ENCODE results near the gene RASGEF1B. TPM values are rescaled to one million over a fixed set of nuclear protein-coding genes. Genes with fewer than 3 reads are reported as not detected.

RASGEF1B gene
- total RNA-seq, 1 donor from 2014 or later: 45.1 TPM

DNA sequence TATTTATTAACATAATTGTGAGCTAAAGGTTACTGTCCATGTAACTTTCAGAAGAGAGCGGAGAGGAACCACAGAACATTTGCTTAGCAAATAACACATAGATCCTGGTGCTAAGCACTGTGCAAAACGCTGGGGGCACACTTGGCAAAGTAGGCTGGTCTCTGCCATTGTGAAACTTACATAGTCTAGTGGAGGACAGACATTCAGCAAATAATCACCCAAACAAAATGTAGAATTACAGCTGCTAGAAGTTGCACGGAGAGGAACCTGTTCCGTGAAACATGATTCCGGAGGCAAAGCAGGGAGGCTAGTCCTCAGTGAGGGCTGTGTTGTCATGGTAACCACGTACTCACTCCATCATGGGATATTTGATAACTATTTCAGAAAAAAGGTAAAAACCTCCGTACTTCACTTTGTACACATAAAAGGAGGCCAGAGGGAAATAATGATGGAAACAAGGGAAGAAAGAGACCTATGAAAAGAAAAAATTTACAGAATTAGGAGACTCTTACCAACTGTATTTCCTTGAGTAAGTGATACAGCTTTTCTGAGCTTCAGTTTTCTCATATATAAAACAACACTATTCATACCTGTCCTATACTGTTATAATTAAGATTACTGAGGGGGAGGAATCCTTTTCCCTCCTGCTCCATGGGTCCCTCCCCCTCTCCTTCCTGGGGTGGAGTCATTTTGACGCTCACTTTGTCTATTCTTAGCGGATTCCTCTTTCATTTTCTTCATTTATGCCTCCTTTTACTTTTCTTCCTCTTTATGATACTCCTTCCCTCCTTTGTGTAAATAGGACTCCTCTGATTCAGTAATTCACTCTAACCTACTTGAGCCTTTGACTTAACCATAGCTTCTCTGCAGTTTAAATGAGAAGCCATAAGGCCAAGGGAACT, 825 bp upstream of the RASGEF1B start:
- Histone ChIP-seq H3K4me3 (peak overlapping the region; percentile 94), H3K36me3 (no peaks in the 10 kb centered on the region), H3K27ac (peak overlapping the region; percentile 95), H3K4me1 (peaks cover 31% of the 10 kb centered on the region), H3K9me3 (no peaks in the 10 kb centered on the region), H3K27me3 (no peaks in the 10 kb centered on the region)
- peak; percentile 35 for ATAC-seq
- no peak for DNase-seq
- TF ChIP-seq, protein P1, sequence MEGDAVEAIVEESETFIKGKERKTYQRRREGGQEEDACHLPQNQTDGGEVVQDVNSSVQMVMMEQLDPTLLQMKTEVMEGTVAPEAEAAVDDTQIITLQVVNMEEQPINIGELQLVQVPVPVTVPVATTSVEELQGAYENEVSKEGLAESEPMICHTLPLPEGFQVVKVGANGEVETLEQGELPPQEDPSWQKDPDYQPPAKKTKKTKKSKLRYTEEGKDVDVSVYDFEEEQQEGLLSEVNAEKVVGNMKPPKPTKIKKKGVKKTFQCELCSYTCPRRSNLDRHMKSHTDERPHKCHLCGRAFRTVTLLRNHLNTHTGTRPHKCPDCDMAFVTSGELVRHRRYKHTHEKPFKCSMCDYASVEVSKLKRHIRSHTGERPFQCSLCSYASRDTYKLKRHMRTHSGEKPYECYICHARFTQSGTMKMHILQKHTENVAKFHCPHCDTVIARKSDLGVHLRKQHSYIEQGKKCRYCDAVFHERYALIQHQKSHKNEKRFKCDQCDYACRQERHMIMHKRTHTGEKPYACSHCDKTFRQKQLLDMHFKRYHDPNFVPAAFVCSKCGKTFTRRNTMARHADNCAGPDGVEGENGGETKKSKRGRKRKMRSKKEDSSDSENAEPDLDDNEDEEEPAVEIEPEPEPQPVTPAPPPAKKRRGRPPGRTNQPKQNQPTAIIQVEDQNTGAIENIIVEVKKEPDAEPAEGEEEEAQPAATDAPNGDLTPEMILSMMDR (IDR thresholded peaks at IDR 0.05): peak; percentile 48
- intact Hi-C loops (cut with DNase I): no loop called here

DNA sequence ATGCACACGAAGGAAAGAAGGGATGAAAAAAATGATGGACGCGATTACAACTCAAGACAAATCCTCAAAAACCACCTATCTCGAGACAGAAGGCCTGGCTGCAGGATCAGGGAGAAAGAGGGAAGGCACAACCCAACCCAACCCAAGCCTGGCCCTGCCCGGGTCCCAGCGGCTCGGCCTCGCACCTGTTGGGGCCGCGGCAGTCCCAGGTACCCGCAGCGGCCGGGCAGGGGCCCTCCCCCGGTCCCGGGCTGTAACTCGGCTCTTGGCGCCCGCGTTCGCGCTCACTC, 464 bp downstream of the RASGEF1B start:
- peaks cover 31% of the 10 kb centered on the region for H3K4me1 ChIP-seq
- intact Hi-C loops (cut with DNase I): no loop called here
- H3K4me3 ChIP-seq: peak overlapping the region; percentile 94
- H3K27me3 ChIP-seq: no peaks in the 10 kb centered on the region
- DNase-seq (no peak), ATAC-seq (no peak)
- TF ChIP-seq, protein P1 (IDR thresholded peaks at IDR 0.05): no peak
- no peaks in the 10 kb centered on the region for H3K36me3 ChIP-seq
- H3K9me3 ChIP-seq: no peaks in the 10 kb centered on the region
- peak overlapping the region; percentile 95 for H3K27ac ChIP-seq

DNA sequence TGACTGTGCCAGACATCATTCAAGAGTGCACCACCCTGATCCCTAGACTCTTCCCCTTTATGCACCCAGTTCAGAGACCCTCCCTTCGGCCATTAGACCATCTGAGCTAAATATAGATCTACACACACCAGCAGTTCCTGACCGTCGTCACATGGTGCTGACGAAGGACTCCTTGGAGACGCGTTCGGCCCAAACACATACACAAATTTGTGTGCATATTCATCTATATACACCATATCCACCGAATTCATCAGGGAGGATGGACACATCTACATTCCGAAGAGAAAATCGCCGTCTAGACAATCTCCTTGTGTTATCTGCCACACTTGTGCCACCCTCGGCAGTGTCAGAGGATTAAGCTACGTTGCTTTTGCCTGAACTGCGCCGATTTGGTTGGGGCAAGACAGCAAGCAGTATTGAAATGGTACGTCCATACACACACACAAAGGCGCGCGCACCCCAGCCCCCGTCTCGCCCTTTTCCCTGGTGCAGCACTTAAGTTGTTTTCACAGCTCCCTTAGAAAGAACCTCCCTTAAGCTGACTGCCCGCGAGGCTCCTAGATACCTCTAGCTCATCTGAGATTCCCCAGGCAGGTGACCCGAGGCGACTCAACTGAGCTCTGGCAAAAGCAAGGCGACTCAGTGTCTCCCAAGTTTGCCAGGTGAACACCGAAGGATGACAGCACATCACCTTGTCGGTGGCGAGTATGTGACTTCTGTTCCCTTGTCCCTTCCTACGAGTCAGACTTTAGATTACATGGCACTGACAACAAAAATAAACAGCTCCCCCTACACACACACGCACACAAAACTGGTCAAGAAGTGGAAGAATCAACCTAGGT, 1.0 kb downstream of the RASGEF1B start:
- peak overlapping the region; percentile 95 for H3K27ac ChIP-seq
- no peaks in the 10 kb centered on the region for H3K36me3 ChIP-seq
- DNase-seq: peak; percentile 75
- H3K27me3 ChIP-seq: no peaks in the 10 kb centered on the region
- intact Hi-C loops (cut with DNase I): no loop called here
- H3K4me3 ChIP-seq: peak overlapping the region; percentile 94
- H3K4me1 ChIP-seq: peaks cover 36% of the 10 kb centered on the region
- peak; percentile 55 for ATAC-seq
- H3K9me3 ChIP-seq: no peaks in the 10 kb centered on the region
- TF ChIP-seq, protein P1 (IDR thresholded peaks at IDR 0.05): no peak

DNA sequence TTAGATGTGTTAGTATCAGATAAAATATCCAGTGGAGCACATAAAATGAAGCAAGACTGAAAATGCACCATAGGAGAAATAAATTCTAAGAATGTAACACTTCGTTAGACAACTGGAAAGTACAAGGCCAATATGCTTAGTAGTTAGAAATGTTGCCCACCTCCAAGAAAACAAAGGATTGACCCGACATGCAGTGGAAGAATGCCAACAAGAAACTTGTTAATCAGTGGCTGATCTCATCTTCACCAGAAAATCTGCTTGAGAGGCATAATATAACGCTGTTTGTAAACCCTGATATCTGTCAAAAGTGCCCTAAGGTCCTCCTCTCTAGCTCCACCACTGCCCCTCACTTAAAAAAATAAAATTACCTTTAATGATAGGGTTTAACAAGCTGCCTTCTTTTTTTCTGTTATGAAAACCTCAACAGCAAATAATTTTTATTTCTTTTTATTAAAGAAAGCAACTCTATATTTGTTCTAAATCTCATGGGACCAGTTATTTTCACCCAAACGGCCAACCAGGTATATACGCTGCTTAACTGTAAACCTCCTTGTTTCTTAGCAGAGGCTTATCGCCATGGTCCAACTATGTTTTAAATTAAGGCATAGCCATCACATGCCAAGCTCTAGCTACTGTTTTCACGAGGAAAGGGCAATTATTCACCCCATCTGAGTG, 1.8 kb downstream of the RASGEF1B start:
- H3K4me1 ChIP-seq: peaks cover 43% of the 10 kb centered on the region
- TF ChIP-seq, protein P1 (IDR thresholded peaks at IDR 0.05): no peak
- H3K36me3 ChIP-seq: no peaks in the 10 kb centered on the region
- no peaks in the 10 kb centered on the region for H3K9me3 ChIP-seq
- DNase-seq (no peak), ATAC-seq (no peak)
- intact Hi-C loops (cut with DNase I): loop anchor here (5.0 kb wide), 1 partner anchor 372 kb away; no protein-coding TSS in a partner anchor
- no peaks in the 10 kb centered on the region for H3K27me3 ChIP-seq
- H3K27ac ChIP-seq: peak overlapping the region; percentile 95
- peak overlapping the region; percentile 94 for H3K4me3 ChIP-seq

DNA sequence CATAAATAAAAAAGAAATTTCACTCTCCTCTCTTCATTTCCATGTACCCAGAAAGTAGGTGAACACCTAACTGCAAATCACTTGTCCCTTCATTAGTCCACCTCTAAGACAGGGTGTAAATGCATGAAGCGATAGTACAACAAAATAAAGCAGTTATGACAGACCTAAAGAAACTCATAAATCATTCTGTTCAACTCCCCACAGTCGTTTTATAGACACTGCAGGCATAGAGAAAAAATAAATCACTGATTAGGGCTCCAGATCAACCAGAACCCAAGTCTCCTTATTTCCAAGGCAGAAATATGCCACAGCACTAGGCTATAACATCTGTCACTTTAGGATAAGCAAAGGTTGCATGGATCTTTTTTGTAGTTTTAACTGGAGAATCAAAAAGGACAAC, 3.0 kb downstream of the RASGEF1B start:
- Histone ChIP-seq H3K9me3 (no peaks in the 10 kb centered on the region), H3K27ac (peak overlapping the region; percentile 95), H3K4me3 (peak overlapping the region; percentile 94), H3K4me1 (peaks cover 46% of the 10 kb centered on the region), H3K36me3 (no peaks in the 10 kb centered on the region), H3K27me3 (no peaks in the 10 kb centered on the region)
- intact Hi-C loops (cut with DNase I): loop anchor here (5.0 kb wide), 1 partner anchor 374 kb away; no protein-coding TSS in a partner anchor
- TF ChIP-seq, protein P1 (IDR thresholded peaks at IDR 0.05): no peak
- ATAC-seq (no peak), DNase-seq (no peak)

All from upper lobe of right lung (tissue), 1 donor.